HepG2 (cell line): ENCODE measurements around the gene XRCC1. TPM values are rescaled to one million over a fixed set of nuclear protein-coding genes. Genes with fewer than 3 reads are reported as not detected.

Experiments
- ATRX ChIP-seq: sonication (generic); formaldehyde crosslinking; IDR thresholded peaks from 2 replicates; pipeline ENCODE4 v1.4.0; 2020; ENCODE audit warnings: missing genetic modification reagents, borderline replicate concordance
- FOXJ3 ChIP-seq: sonication (generic); formaldehyde crosslinking; IDR thresholded peaks from 2 replicates; pipeline ENCODE4 v1.4.0; 2020; ENCODE audit warnings: missing genetic modification reagents, mild to moderate bottlenecking, borderline replicate concordance
- NR2F2 ChIP-seq: IDR thresholded peaks from 2 replicates; pipeline ENCODE4 v1.6.1; 2012; ENCODE audit warnings: low read depth, inconsistent platforms, borderline replicate concordance
- ONECUT2 ChIP-seq: sonication (generic); formaldehyde crosslinking; IDR thresholded peaks from 2 replicates; pipeline ENCODE4 v1.4.0; 2020; ENCODE audit warnings: missing genetic modification reagents
- ZNF136 ChIP-seq: sonication (generic); formaldehyde crosslinking; IDR thresholded peaks from 2 replicates; pipeline ENCODE4 v1.8.1; 2022; ENCODE audit warnings: low read depth, mild to moderate bottlenecking, moderate library complexity, missing genetic modification reagents
- ZNF343 ChIP-seq: sonication (generic); formaldehyde crosslinking; IDR thresholded peaks from 2 replicates; pipeline ENCODE4 v1.4.0; 2020; ENCODE audit warnings: mild to moderate bottlenecking, missing genetic modification reagents
- ZNF570 ChIP-seq: sonication (generic); formaldehyde crosslinking; IDR thresholded peaks from 2 replicates; pipeline ENCODE4 v1.4.0; 2020; ENCODE audit warnings: mild to moderate bottlenecking, missing genetic modification reagents, borderline replicate concordance
- ZNF75D ChIP-seq: sonication (generic); formaldehyde crosslinking; IDR thresholded peaks from 2 replicates; pipeline ENCODE4 v1.8.1; 2023; ENCODE audit warnings: missing genetic modification reagents, mild to moderate bottlenecking, borderline replicate concordance
- polyA plus RNA-seq, 8 experiments: library from polyadenylated mRNA; depleted of rRNA in 3 of 8; stranded (reverse) in 7 of 8; unstranded in 1 of 8; fragments of >200 nt; fragmentation: Illumina TruSeq in 4 of 8; extraction: Trizol in 4 of 8; gene quantifications; 2 replicates each; pipeline versions ENCODE4 v1.2.1 to v1.2.3, GENCODE V29; 2011 to 2016; ENCODE audit warnings: low read depth in 4 of 8, missing spikeins in 1 of 8, mixed read lengths in 1 of 8; ENCODE audit not compliant: insufficient read depth in 1 of 8
- total RNA-seq, 5 experiments: library from RNA; depleted of rRNA; stranded (reverse); fragments of >200 nt; fragmentation: Illumina TruSeq; extraction: Trizol; gene quantifications; 2 replicates each; pipeline ENCODE4 v1.2.3, GENCODE V29; 2016; ENCODE audit warnings: low read depth in 1 of 5
- TF ChIP-seq, protein P1 (sequence below): sonication (generic); formaldehyde crosslinking; IDR thresholded peaks from 2 replicates; pipeline ENCODE4 v1.8.1; 2023; ENCODE audit warnings: mild to moderate bottlenecking, missing genetic modification reagents
- TF ChIP-seq, protein P2 (sequence below): sonication (generic); formaldehyde crosslinking; IDR thresholded peaks from 2 replicates; pipeline ENCODE4 v1.4.0; 2020; ENCODE audit warnings: mild to moderate bottlenecking, missing genetic modification reagents, borderline replicate concordance
- TF ChIP-seq, protein P3 (sequence below): sonication (generic); formaldehyde crosslinking; IDR thresholded peaks from 2 replicates; pipeline ENCODE4 v1.5.1; 2020; ENCODE audit warnings: missing genetic modification reagents, mild to moderate bottlenecking, borderline replicate concordance

Gene XRCC1
- total and polyA plus RNA-seq, 2 of the 13 experiments (the other 11 are each of a cell fraction or from before 2014, with no cell fraction given) = 24.7 to 26.3 TPM

DNA sequence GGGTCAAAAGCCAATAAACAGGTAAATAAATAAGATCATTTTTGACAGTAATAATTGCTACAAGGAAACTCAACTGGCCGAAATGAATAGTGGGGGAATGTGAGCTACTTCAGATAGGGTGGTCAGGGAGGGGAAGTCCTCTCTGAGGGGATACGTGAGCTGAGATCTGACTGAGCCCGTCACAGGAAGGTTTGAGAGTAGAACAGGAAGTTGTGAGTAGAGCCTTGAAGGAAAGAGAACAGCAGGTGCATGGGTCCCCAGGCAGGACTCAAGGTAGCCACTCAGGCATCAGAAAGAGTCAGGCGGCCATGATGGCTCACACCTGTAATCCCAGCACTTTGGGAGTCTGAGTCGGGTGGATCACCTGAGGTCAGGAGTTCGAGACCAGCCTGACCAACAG is 14.4 kb upstream of the XRCC1 start (continued):
- no peak for TF ChIP-seq NR2F2
- no peak for TF ChIP-seq ZNF75D (CRISPR knock-in tag)
- TF ChIP-seq, protein P1, sequence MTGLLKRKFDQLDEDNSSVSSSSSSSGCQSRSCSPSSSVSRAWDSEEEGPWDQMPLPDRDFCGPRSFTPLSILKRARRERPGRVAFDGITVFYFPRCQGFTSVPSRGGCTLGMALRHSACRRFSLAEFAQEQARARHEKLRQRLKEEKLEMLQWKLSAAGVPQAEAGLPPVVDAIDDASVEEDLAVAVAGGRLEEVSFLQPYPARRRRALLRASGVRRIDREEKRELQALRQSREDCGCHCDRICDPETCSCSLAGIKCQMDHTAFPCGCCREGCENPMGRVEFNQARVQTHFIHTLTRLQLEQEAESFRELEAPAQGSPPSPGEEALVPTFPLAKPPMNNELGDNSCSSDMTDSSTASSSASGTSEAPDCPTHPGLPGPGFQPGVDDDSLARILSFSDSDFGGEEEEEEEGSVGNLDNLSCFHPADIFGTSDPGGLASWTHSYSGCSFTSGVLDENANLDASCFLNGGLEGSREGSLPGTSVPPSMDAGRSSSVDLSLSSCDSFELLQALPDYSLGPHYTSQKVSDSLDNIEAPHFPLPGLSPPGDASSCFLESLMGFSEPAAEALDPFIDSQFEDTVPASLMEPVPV (CRISPR knock-in tag) = no peak
- no peak for TF ChIP-seq ATRX
- TF ChIP-seq ONECUT2 (CRISPR knock-in tag) = no peak
- no peak for TF ChIP-seq ZNF136 (CRISPR knock-in tag)
- TF ChIP-seq, protein P2, sequence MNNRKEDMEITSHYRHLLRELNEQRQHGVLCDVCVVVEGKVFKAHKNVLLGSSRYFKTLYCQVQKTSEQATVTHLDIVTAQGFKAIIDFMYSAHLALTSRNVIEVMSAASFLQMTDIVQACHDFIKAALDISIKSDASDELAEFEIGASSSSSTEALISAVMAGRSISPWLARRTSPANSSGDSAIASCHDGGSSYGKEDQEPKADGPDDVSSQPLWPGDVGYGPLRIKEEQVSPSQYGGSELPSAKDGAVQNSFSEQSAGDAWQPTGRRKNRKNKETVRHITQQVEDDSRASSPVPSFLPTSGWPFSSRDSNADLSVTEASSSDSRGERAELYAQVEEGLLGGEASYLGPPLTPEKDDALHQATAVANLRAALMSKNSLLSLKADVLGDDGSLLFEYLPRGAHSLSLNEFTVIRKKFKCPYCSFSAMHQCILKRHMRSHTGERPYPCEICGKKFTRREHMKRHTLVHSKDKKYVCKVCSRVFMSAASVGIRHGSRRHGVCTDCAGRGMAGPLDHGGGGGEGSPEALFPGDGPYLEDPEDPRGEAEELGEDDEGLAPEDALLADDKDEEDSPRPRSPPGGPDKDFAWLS (CRISPR knock-in tag) = no peak
- TF ChIP-seq ZNF570 (CRISPR knock-in tag) = no peak
- TF ChIP-seq, protein P3, sequence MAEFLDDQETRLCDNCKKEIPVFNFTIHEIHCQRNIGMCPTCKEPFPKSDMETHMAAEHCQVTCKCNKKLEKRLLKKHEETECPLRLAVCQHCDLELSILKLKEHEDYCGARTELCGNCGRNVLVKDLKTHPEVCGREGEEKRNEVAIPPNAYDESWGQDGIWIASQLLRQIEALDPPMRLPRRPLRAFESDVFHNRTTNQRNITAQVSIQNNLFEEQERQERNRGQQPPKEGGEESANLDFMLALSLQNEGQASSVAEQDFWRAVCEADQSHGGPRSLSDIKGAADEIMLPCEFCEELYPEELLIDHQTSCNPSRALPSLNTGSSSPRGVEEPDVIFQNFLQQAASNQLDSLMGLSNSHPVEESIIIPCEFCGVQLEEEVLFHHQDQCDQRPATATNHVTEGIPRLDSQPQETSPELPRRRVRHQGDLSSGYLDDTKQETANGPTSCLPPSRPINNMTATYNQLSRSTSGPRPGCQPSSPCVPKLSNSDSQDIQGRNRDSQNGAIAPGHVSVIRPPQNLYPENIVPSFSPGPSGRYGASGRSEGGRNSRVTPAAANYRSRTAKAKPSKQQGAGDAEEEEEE (CRISPR knock-in tag) = no peak
- no peak for TF ChIP-seq ZNF343
- TF ChIP-seq FOXJ3 (CRISPR knock-in tag) = no peak
